Esophagus muscularis mucosa (tissue), 4 donors: ENCODE data around the gene MBD3.

Experiments used
- EP300 ChIP-seq: sonication (generic); formaldehyde crosslinking; IDR thresholded peaks from one replicate; pipeline ENCODE4 v1.6.1; 2017; ENCODE audit warnings: antibody characterized with exemption
- POLR2A ChIP-seq: fragments of 450-650 bp; IDR thresholded peaks from one replicate; pipeline ENCODE4 v1.6.1; 2017; ENCODE audit warnings: antibody characterized with exemption, moderate library complexity, mild to moderate bottlenecking, low read depth
- POLR2AphosphoS5 ChIP-seq, 2 donors: sonication (generic); formaldehyde crosslinking; IDR thresholded peaks; one replicate each; pipeline ENCODE4 v1.6.1; 2017; ENCODE audit warnings: antibody characterized with exemption in 2 of 2
- TF ChIP-seq, protein P1 (sequence below), 3 experiments: fragments of 200-600 bp in 2 of 3; fragments of 450-650 bp in 1 of 3; sonication (generic) in 2 of 3; IDR thresholded peaks; one replicate each; pipeline ENCODE4 v1.5.1; 2017 to 2019; ENCODE audit warnings: antibody characterized with exemption in 3 of 3, mild to moderate bottlenecking in 2 of 3, moderate library complexity in 1 of 3

DNA sequence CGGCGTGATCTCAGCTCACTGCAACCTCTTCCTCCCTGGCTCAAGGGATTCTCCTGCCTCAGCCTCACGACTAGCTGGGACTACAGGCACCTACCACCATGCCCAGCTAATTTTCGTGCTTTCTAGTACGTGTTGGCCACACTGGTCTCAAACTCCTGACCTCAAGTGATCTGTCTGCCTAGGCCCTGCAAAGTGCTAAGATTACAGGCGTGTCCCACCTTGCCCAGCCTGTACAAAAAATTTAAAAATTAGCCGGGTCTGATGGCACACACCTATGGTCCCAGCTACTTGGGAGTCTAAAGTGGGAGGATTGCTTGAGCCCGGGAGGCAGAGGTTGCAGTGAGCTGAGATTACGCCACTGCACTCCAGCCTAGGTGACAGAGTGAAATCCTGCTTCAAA is 19.9 kb downstream of the MBD3 start:
- TF ChIP-seq, protein P1, sequence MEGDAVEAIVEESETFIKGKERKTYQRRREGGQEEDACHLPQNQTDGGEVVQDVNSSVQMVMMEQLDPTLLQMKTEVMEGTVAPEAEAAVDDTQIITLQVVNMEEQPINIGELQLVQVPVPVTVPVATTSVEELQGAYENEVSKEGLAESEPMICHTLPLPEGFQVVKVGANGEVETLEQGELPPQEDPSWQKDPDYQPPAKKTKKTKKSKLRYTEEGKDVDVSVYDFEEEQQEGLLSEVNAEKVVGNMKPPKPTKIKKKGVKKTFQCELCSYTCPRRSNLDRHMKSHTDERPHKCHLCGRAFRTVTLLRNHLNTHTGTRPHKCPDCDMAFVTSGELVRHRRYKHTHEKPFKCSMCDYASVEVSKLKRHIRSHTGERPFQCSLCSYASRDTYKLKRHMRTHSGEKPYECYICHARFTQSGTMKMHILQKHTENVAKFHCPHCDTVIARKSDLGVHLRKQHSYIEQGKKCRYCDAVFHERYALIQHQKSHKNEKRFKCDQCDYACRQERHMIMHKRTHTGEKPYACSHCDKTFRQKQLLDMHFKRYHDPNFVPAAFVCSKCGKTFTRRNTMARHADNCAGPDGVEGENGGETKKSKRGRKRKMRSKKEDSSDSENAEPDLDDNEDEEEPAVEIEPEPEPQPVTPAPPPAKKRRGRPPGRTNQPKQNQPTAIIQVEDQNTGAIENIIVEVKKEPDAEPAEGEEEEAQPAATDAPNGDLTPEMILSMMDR (IDR thresholded peaks at IDR 0.05): no peak
- no peak for TF ChIP-seq EP300
- TF ChIP-seq POLR2A: no peak
- no peak for TF ChIP-seq POLR2AphosphoS5 (IDR thresholded peaks at IDR 0.05)
